Measurements from ENCODE around the gene PPP1R9A.

DNA sequence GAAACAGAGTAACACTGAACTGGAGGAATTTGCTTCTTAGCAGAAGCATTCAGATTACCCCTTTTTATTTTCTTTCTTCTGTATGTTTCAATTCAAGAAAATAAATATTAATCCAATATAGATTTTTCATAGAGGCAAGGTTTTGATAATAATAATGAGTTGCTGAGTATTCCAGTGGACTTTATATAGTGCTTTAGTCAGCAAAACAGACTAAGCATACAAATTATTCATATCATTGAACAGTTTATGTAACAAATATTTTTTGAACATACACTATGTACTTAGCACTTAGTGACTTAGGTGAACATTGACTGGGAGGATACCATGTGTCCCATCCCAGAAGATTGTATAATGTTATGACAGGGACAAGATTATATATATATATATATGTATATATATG lies 32.0 kb downstream of the PPP1R9A start:
- TF ChIP-seq CTCF (conservative IDR thresholded peaks at IDR 0.05; ENCODE audit: low read depth, low read length) (no peak), EZH2phosphoT487 (IDR thresholded peaks at IDR 0.05; ENCODE audit: borderline replicate concordance, low read length) (no peak), EZH2 (IDR thresholded peaks at IDR 0.05; ENCODE audit: low read length, unreplicated experiment) (no peak)

Measured in PC-3 (cell line).